Loucy (cell line): ENCODE data around the gene STXBP5.

Experiments used
- H2AFZ ChIP-seq: fragments of 200-600 bp; sonication (generic); 2 replicates; pipeline ENCODE4 v1.6.0; 2016; ENCODE audit warnings: antibody characterized with exemption, mild to moderate bottlenecking, low read length, moderate library complexity
- H3F3A ChIP-seq: fragments of 200-600 bp; 2 replicates; pipeline ENCODE4 v1.6.0; 2016; ENCODE audit warnings: antibody characterized with exemption, low read depth, mild to moderate bottlenecking
- H3K27me3 ChIP-seq: fragments of 200-600 bp; sonication (generic); 2 replicates; pipeline ENCODE4 v1.6.1; 2014; ENCODE audit warnings: low read length, mild to moderate bottlenecking; ENCODE audit not compliant: insufficient read depth, poor library complexity, severe bottlenecking
- H3K36me3 ChIP-seq: fragments of 200-600 bp; sonication (generic); 2 replicates; pipeline ENCODE4 v1.6.1; 2016; ENCODE audit warnings: low read length; ENCODE audit not compliant: insufficient read depth
- H3K4me1 ChIP-seq: fragments of 200-600 bp; sonication (generic); 2 replicates; pipeline ENCODE4 v1.5.1; 2014; ENCODE audit warnings: low read length, mild to moderate bottlenecking; ENCODE audit not compliant: insufficient read depth, poor library complexity, severe bottlenecking
- H3K4me2 ChIP-seq: fragments of 200-600 bp; sonication (generic); 2 replicates; pipeline ENCODE4 v1.6.0; 2014; ENCODE audit warnings: antibody characterized with exemption, low read length, low read depth, mild to moderate bottlenecking; ENCODE audit not compliant: poor library complexity, severe bottlenecking
- H3K4me3 ChIP-seq: fragments of 200-600 bp; sonication (generic); 2 replicates; pipeline ENCODE4 v1.5.1; 2014; ENCODE audit warnings: low read length, mild to moderate bottlenecking, mixed read lengths; ENCODE audit not compliant: poor library complexity, severe bottlenecking
- H3K79me2 ChIP-seq: fragments of 200-600 bp; sonication (generic); 2 replicates; pipeline ENCODE4 v1.6.1; 2014; ENCODE audit warnings: low read length; ENCODE audit not compliant: insufficient read depth
- H3K9ac ChIP-seq: fragments of 200-600 bp; sonication (generic); 2 replicates; pipeline ENCODE4 v1.6.0; 2014; ENCODE audit warnings: mild to moderate bottlenecking, low read depth, low read length, moderate library complexity; ENCODE audit not compliant: poor library complexity, severe bottlenecking
- H3K9me2 ChIP-seq: fragments of 200-600 bp; sonication (generic); replicated peaks from 2 replicates; pipeline ENCODE4 v1.6.1; 2016; ENCODE audit warnings: low read depth, low read length, mixed read lengths
- H3K9me3 ChIP-seq: fragments of 200-600 bp; sonication (generic); 2 replicates; pipeline ENCODE4 v1.6.1; 2014; ENCODE audit warnings: mild to moderate bottlenecking, antibody characterized with exemption, low read length, low read depth; ENCODE audit not compliant: insufficient read depth
- H4K20me1 ChIP-seq: fragments of 200-600 bp; sonication (generic); 2 replicates; pipeline ENCODE4 v1.6.0; 2014; ENCODE audit warnings: antibody characterized with exemption, low read length, mild to moderate bottlenecking; ENCODE audit not compliant: insufficient read depth, poor library complexity, severe bottlenecking
- CTCF ChIP-seq: fragments of 200-600 bp; sonication (generic); conservative IDR thresholded peaks from 2 replicates; pipeline ENCODE4 v1.5.1; 2014; ENCODE audit warnings: mild to moderate bottlenecking, antibody characterized with exemption, low read length
- EZH2phosphoT487 ChIP-seq: fragments of 200-600 bp; IDR thresholded peaks from 2 replicates; pipeline ENCODE4 v1.6.1; 2018; ENCODE audit warnings: antibody characterized with exemption, mild to moderate bottlenecking, moderate library complexity, borderline replicate concordance

The STXBP5 gene

GRCh38 chr6:147331401-147331800, 127.2 kb downstream of the STXBP5 start:
- H3K79me2 ChIP-seq = no peaks in the 10 kb centered on the region
- TF ChIP-seq EZH2phosphoT487 (no peak), CTCF (no peak)
- H3K4me3 ChIP-seq = no peak overlapping the region
- H2AFZ ChIP-seq = no peak overlapping the region
- H3K4me1 ChIP-seq = no peaks in the 10 kb centered on the region
- H3K4me2 ChIP-seq = no peak overlapping the region
- H3K9me2 ChIP-seq = no peaks in the 10 kb centered on the region
- H3K9ac ChIP-seq = no peak overlapping the region
- H3K36me3 ChIP-seq = peaks cover 9% of the 10 kb centered on the region; the same call in 1 of the 2 replicates
- H3F3A ChIP-seq = no peaks in the 10 kb centered on the region
- H3K27me3 ChIP-seq = no peaks in the 10 kb centered on the region
- no peaks in the 10 kb centered on the region for H4K20me1 ChIP-seq
- no peaks in the 10 kb centered on the region for H3K9me3 ChIP-seq

GRCh38 chr6:147337921-147338320, 133.7 kb downstream of the STXBP5 start:
- H2AFZ ChIP-seq = no peak overlapping the region
- H4K20me1 ChIP-seq = no peaks in the 10 kb centered on the region
- H3K27me3 ChIP-seq = no peaks in the 10 kb centered on the region
- no peak overlapping the region for H3K9ac ChIP-seq
- no peaks in the 10 kb centered on the region for H3K79me2 ChIP-seq
- H3K4me2 ChIP-seq = no peak overlapping the region
- no peaks in the 10 kb centered on the region for H3K9me2 ChIP-seq
- no peak overlapping the region for H3K4me3 ChIP-seq
- no peaks in the 10 kb centered on the region for H3K36me3 ChIP-seq
- H3F3A ChIP-seq = no peaks in the 10 kb centered on the region
- H3K9me3 ChIP-seq = no peaks in the 10 kb centered on the region
- TF ChIP-seq EZH2phosphoT487 (no peak), CTCF (no peak)
- peaks cover 6% of the 10 kb centered on the region for H3K4me1 ChIP-seq

- Histone ChIP-seq H3K79me2 (no peaks in the 10 kb centered on the region), H3K36me3 (no peaks in the 10 kb centered on the region), H3K9me2 (no peaks in the 10 kb centered on the region), H4K20me1 (no peaks in the 10 kb centered on the region), H3K4me3 (no peak overlapping the region), H3K4me1 (peaks cover 6% of the 10 kb centered on the region), H3K4me2 (no peak overlapping the region), H3K9ac (no peak overlapping the region), H3K9me3 (no peaks in the 10 kb centered on the region), H3K27me3 (no peaks in the 10 kb centered on the region), H3F3A (no peaks in the 10 kb centered on the region), H2AFZ (no peak overlapping the region)
- TF ChIP-seq EZH2phosphoT487 (no peak), CTCF (no peak)
Measured at GRCh38 chr6:147341486-147341885, 137.3 kb downstream of the STXBP5 start.
